Endothelial cell of umbilical vein (primary cell): ENCODE results near the gene SWSAP1.

Experiments used
- EZH2 ChIP-seq: IDR thresholded peaks from 2 replicates; pipeline ENCODE4 v1.6.1; 2012; ENCODE audit warnings: borderline replicate concordance, low read depth, mild to moderate bottlenecking, moderate library complexity, low read length, inconsistent platforms; ENCODE audit not compliant: severe bottlenecking
- JUN ChIP-seq: IDR thresholded peaks from 2 replicates; pipeline ENCODE4 v1.6.1; 2011; ENCODE audit warnings: borderline replicate concordance, low read depth; ENCODE audit not compliant: insufficient read length, insufficient read depth

- TF ChIP-seq EZH2 (no peak), JUN (no peak)
Measured at GRCh38 chr19:11338121-11338520, 36.3 kb upstream of the SWSAP1 start.
